HG03469 (cell line): ENCODE measurements around the gene PKD1.

Source experiments
- ATAC-seq: cut with Tn5 transposase; IDR thresholded peaks from one replicate; pipeline ENCODE4 v1.9.1; 2021; ENCODE audit warnings: mild to moderate bottlenecking, moderate library complexity, moderate number of reproducible peaks; ENCODE audit not compliant: unreplicated experiment

Gene PKD1

GRCh38 chr16:2078691-2079090 is 57.0 kb downstream of the PKD1 start:
- no peak for ATAC-seq

GRCh38 chr16:2078096-2078495 is 57.6 kb downstream of the PKD1 start:
- no peak for ATAC-seq

- ATAC-seq = no peak
Observed at GRCh38 chr16:2077696-2078095, 58.0 kb downstream of the PKD1 start.

- no peak for ATAC-seq
Observed at GRCh38 chr16:2077016-2077415, 58.7 kb downstream of the PKD1 start.

- ATAC-seq = no peak
Observed at GRCh38 chr16:2076072-2076865, 59.4 kb downstream of the PKD1 start.

GRCh38 chr16:2075631-2076030 is 60.1 kb downstream of the PKD1 start:
- no peak for ATAC-seq

- ATAC-seq = no peak
Observed at GRCh38 chr16:2074071-2074470, 61.6 kb downstream of the PKD1 start.

- ATAC-seq = no peak
Observed at GRCh38 chr16:2072926-2073325, 62.8 kb downstream of the PKD1 start.

GRCh38 chr16:2071454-2072202 is 64.1 kb downstream of the PKD1 start:
- no peak for ATAC-seq

- ATAC-seq = no peak
Observed at GRCh38 chr16:2070576-2071453, 64.9 kb downstream of the PKD1 start.

GRCh38 chr16:2066139-2066538 is 69.6 kb downstream of the PKD1 start:
- no peak for ATAC-seq

- ATAC-seq = no peak
Observed at GRCh38 chr16:2064368-2064945, 71.2 kb downstream of the PKD1 start.

GRCh38 chr16:2063861-2064260 is 71.8 kb downstream of the PKD1 start:
- no peak for ATAC-seq

- ATAC-seq = no peak
Observed at GRCh38 chr16:2062801-2063200, 72.9 kb downstream of the PKD1 start.

GRCh38 chr16:2061526-2061925 is 74.2 kb downstream of the PKD1 start:
- ATAC-seq = no peak

- ATAC-seq = no peak
Observed at GRCh38 chr16:2061023-2061422, 74.7 kb downstream of the PKD1 start.

GRCh38 chr16:2060346-2060745 is 75.4 kb downstream of the PKD1 start:
- ATAC-seq = no peak

GRCh38 chr16:2058872-2059271 is 76.8 kb downstream of the PKD1 start:
- no peak for ATAC-seq

- no peak for ATAC-seq
Observed at GRCh38 chr16:2058420-2058819, 77.3 kb downstream of the PKD1 start.

- no peak for ATAC-seq
Observed at GRCh38 chr16:2057438-2057837, 78.3 kb downstream of the PKD1 start.
